GM18505 (cell line): Measurements from ENCODE around the gene TAC3.
"Not testable (repeated sequence)": the region's sequence is repeated elsewhere in the genome, so short reads cannot be mapped to it uniquely, and the experiment has no call there.

Experiments used
- ATAC-seq: cut with Tn5 transposase; IDR thresholded peaks from one replicate; pipeline ENCODE4 v1.9.1; 2021; ENCODE audit not compliant: unreplicated experiment
- POLR2A ChIP-seq: IDR thresholded peaks from 4 replicates; pipeline ENCODE4 v1.6.1; 2011; ENCODE audit warnings: borderline replicate concordance; ENCODE audit not compliant: insufficient read depth, insufficient read length; ENCODE audit errors: extremely low read depth

The TAC3 gene

GRCh38 chr12:57044889-57045288 lies 28.6 kb upstream of the TAC3 start:
- no peak for TF ChIP-seq POLR2A
- no peak for ATAC-seq

- no peak for ATAC-seq
- TF ChIP-seq POLR2A, result no peak
These were observed 28.1 kb upstream of the TAC3 start for GRCh38 chr12:57044468-57044867.

GRCh38 chr12:57042695-57043094 lies 26.4 kb upstream of the TAC3 start:
- no peak for ATAC-seq

GRCh38 chr12:57040750-57041149 lies 24.4 kb upstream of the TAC3 start:
- ATAC-seq, result no peak
- TF ChIP-seq POLR2A, result no peak

More at GRCh38 chr12:57042695-57043094, 26.4 kb upstream of the TAC3 start:
- TF ChIP-seq POLR2A, result no peak

DNA sequence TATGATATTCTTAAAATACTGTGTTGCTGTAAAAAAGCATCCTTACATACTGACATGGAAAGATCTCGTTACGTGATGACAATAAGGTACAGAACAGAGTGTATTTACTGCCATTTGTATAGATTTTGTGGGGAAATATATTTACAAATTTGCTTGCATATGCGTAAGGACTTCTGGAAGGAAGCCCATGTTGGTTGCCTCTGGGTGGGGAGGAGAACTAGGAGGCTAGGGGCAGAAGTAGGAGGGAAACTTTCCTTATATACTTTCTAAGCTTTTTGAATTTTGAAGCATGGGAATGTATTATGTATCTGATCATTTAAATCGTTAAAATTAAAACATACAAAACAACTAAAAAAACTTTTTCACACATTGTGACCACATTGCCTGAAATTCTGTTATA lies 23.9 kb upstream of the TAC3 start:
- ATAC-seq, result no peak

DNA sequence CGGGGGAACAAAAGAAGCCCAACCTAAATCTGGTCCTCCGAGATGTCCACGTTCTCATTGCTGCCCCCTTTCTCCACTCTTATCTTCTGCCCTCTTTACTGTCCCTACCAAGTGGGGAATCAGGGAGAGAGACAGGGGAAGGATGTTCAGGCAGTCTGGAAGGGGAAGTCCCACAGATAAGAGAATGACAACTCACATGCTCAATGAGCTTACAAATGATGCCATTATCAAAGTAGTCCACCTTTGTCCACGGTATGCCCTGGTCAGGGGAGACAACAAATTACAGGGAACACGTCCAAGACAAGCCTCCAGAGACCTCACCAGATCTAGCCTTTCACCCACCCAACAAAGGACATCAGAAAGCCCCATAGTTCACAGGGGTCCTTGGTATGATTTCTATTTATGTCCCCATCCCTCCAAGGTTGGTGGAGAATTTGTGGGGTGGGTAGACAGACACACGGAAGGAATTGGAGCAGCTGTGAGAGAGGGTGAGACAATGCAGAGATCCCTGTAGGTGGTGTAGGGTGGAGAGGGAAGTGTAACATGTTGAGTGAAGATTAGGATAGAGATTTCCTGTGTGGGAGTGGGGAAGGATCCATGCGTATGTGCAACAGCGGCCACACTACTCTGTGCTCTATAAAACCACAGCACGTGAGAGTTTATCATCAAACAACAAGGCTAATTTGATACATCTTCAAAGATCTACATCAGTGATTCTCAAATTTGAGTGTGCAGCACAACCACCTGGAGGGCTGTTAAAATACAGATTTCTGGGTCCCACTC lies 22.9 kb upstream of the TAC3 start:
- TF ChIP-seq POLR2A, result no peak
- ATAC-seq, result no peak

More for the DNA sequence above, 23.9 kb upstream of the TAC3 start:
- TF ChIP-seq POLR2A, result no peak

- TF ChIP-seq POLR2A, result no peak
- ATAC-seq, result no peak
These were observed 20.9 kb upstream of the TAC3 start for GRCh38 chr12:57037264-57037663.

DNA sequence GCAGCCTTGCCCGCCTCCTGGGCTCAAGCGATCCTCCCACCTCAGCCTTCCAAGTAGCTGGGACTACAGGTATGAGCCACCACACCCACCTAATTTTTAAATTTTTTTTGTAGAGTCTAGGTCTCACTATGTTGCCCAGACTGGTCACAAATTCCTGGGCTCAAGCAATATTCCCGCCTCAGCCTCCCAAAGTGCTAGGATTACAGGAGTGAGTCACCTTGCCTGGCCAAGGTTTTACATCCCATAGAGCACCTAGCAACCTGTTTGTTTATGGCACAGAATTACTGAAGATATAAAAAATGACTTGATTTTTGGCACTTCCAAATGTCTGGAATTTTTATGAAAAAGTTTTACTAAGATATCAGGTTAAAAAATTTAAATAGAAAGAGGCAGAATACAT lies 17.1 kb upstream of the TAC3 start:
- TF ChIP-seq POLR2A, result no peak
- ATAC-seq, result no peak

DNA sequence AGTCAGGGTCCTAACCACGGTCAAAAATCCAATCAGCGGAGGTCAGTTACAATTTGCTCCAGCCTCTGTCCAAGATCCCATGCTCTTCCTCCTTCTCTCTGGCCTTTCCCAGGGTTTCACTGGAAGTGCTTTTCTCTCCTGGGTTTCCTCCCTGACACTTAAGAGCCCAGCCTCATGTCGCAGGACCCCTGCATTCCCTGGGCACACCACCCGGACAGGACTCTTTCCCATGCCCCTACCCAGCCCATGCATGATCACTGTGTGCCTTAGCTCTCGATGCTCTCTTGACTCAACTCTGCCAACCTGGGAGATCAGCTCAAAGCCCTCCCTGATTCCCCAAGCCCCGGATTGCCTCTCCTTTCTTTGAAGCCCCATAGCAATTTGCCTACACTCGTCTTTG lies 15.5 kb upstream of the TAC3 start:
- no peak for TF ChIP-seq POLR2A
- no peak for ATAC-seq

GRCh38 chr12:57031138-57031725 lies 14.9 kb upstream of the TAC3 start:
- no peak for TF ChIP-seq POLR2A
- no peak for ATAC-seq

- TF ChIP-seq POLR2A, result no peak
- no peak for ATAC-seq
These were observed 13.1 kb upstream of the TAC3 start for GRCh38 chr12:57029457-57029856.

- no peak for ATAC-seq
- no peak for TF ChIP-seq POLR2A
These were observed 11.4 kb upstream of the TAC3 start for GRCh38 chr12:57027805-57028153.

GRCh38 chr12:57027011-57027804 lies 10.9 kb upstream of the TAC3 start:
- ATAC-seq, result no peak
- no peak for TF ChIP-seq POLR2A

- ATAC-seq, result no peak
- TF ChIP-seq POLR2A, result no peak
These were observed 8.9 kb upstream of the TAC3 start for GRCh38 chr12:57025196-57025595.

- not testable (repeated sequence) for ATAC-seq
These were observed 6.0 kb upstream of the TAC3 start for GRCh38 chr12:57022324-57022723.
